ENCODE results near the gene GRID2.
"Not testable (repeated sequence)": the region's sequence is repeated elsewhere in the genome, so short reads cannot be mapped to it uniquely, and the experiment has no call there.

Gene GRID2

GRCh38 chr4:93658443-93658842 is 1354.7 kb downstream of the GRID2 start:
- Histone ChIP-seq H3K27ac (ENCODE audit: low read length) (no peak overlapping the region), H3K9ac (ENCODE audit: low read depth, low read length) (no peak overlapping the region), H3K4me3 (ENCODE audit: low read length) (no peak overlapping the region), H3K9me3 (ENCODE audit: insufficient read depth, low read depth, low read length) (no peaks in the 10 kb centered on the region), H3K36me3 (ENCODE audit: insufficient read depth, low read depth, low read length) (no peaks in the 10 kb centered on the region), H3K4me1 (ENCODE audit: insufficient read depth, low read length) (peaks cover 11% of the 10 kb centered on the region), H3K27me3 (ENCODE audit: insufficient read depth, low read length) (no peaks in the 10 kb centered on the region)

- Histone ChIP-seq H3K36me3 (ENCODE audit: insufficient read depth, low read depth, low read length) (no peaks in the 10 kb centered on the region), H3K4me1 (ENCODE audit: insufficient read depth, low read length) (peaks cover 11% of the 10 kb centered on the region), H3K4me3 (ENCODE audit: low read length) (no peak overlapping the region), H3K27ac (ENCODE audit: low read length) (no peak overlapping the region), H3K27me3 (ENCODE audit: insufficient read depth, low read length) (no peaks in the 10 kb centered on the region), H3K9ac (ENCODE audit: low read depth, low read length) (no peak overlapping the region), H3K9me3 (ENCODE audit: insufficient read depth, low read depth, low read length) (no peaks in the 10 kb centered on the region)
These were observed 1355.9 kb downstream of the GRID2 start for GRCh38 chr4:93659629-93660028.

GRCh38 chr4:93660036-93660435 is 1356.3 kb downstream of the GRID2 start:
- no peaks in the 10 kb centered on the region for H3K27me3 ChIP-seq (ENCODE audit: insufficient read depth, low read length)
- H3K4me1 ChIP-seq (ENCODE audit: insufficient read depth, low read length) = peaks cover 11% of the 10 kb centered on the region
- H3K27ac ChIP-seq (ENCODE audit: low read length) = no peak overlapping the region
- H3K9ac ChIP-seq (ENCODE audit: low read depth, low read length) = no peak overlapping the region
- no peaks in the 10 kb centered on the region for H3K36me3 ChIP-seq (ENCODE audit: insufficient read depth, low read depth, low read length)
- H3K9me3 ChIP-seq (ENCODE audit: insufficient read depth, low read depth, low read length) = no peaks in the 10 kb centered on the region
- no peak overlapping the region for H3K4me3 ChIP-seq (ENCODE audit: low read length)

GRCh38 chr4:93670434-93670833 is 1366.7 kb downstream of the GRID2 start:
- no peak overlapping the region for H3K27ac ChIP-seq (ENCODE audit: low read length)

GRCh38 chr4:93671093-93671492 is 1367.3 kb downstream of the GRID2 start:
- no peaks in the 10 kb centered on the region for H3K36me3 ChIP-seq (ENCODE audit: insufficient read depth, low read depth, low read length)
- H3K4me1 ChIP-seq (ENCODE audit: insufficient read depth, low read length) = no peaks in the 10 kb centered on the region
- H3K9me3 ChIP-seq (ENCODE audit: insufficient read depth, low read depth, low read length) = peaks cover 5% of the 10 kb centered on the region
- no peak overlapping the region for H3K9ac ChIP-seq (ENCODE audit: low read depth, low read length)
- H3K27me3 ChIP-seq (ENCODE audit: insufficient read depth, low read length) = no peaks in the 10 kb centered on the region
- no peak overlapping the region for H3K4me3 ChIP-seq (ENCODE audit: low read length)
- H3K27ac ChIP-seq (ENCODE audit: low read length) = no peak overlapping the region

More at GRCh38 chr4:93670434-93670833, 1366.7 kb downstream of the GRID2 start:
- Histone ChIP-seq H3K9ac (ENCODE audit: low read depth, low read length) (no peak overlapping the region), H3K27me3 (ENCODE audit: insufficient read depth, low read length) (no peaks in the 10 kb centered on the region), H3K9me3 (ENCODE audit: insufficient read depth, low read depth, low read length) (no peaks in the 10 kb centered on the region), H3K4me1 (ENCODE audit: insufficient read depth, low read length) (no peaks in the 10 kb centered on the region), H3K4me3 (ENCODE audit: low read length) (no peak overlapping the region), H3K36me3 (ENCODE audit: insufficient read depth, low read depth, low read length) (no peaks in the 10 kb centered on the region)

- H3K36me3 ChIP-seq (ENCODE audit: insufficient read depth, low read depth, low read length); H3K27ac ChIP-seq (ENCODE audit: low read length); H3K27me3 ChIP-seq (ENCODE audit: insufficient read depth, low read length); H3K9ac ChIP-seq (ENCODE audit: low read depth, low read length); H3K4me3 ChIP-seq (ENCODE audit: low read length); H3K9me3 ChIP-seq (ENCODE audit: insufficient read depth, low read depth, low read length); H3K4me1 ChIP-seq (ENCODE audit: insufficient read depth, low read length): not testable (repeated sequence)
These were observed 1373.2 kb downstream of the GRID2 start for GRCh38 chr4:93676937-93677336.

- no peaks in the 10 kb centered on the region for H3K36me3 ChIP-seq (ENCODE audit: insufficient read depth, low read depth, low read length)
- H3K27ac ChIP-seq (ENCODE audit: low read length) = no peak overlapping the region
- no peak overlapping the region for H3K4me3 ChIP-seq (ENCODE audit: low read length)
- no peaks in the 10 kb centered on the region for H3K9me3 ChIP-seq (ENCODE audit: insufficient read depth, low read depth, low read length)
- peaks cover 6% of the 10 kb centered on the region; the same call in 1 of the 2 replicates for H3K4me1 ChIP-seq (ENCODE audit: insufficient read depth, low read length)
- H3K27me3 ChIP-seq (ENCODE audit: insufficient read depth, low read length) = no peaks in the 10 kb centered on the region
- no peak overlapping the region for H3K9ac ChIP-seq (ENCODE audit: low read depth, low read length)
These were observed 1380.8 kb downstream of the GRID2 start for GRCh38 chr4:93684571-93684970.

- no peak overlapping the region for H3K27ac ChIP-seq (ENCODE audit: low read length)
- no peak overlapping the region for H3K4me3 ChIP-seq (ENCODE audit: low read length)
- no peaks in the 10 kb centered on the region for H3K36me3 ChIP-seq (ENCODE audit: insufficient read depth, low read depth, low read length)
- no peak overlapping the region for H3K9ac ChIP-seq (ENCODE audit: low read depth, low read length)
- H3K4me1 ChIP-seq (ENCODE audit: insufficient read depth, low read length) = peaks cover 6% of the 10 kb centered on the region; the same call in 1 of the 2 replicates
- no peaks in the 10 kb centered on the region for H3K27me3 ChIP-seq (ENCODE audit: insufficient read depth, low read length)
- H3K9me3 ChIP-seq (ENCODE audit: insufficient read depth, low read depth, low read length) = no peaks in the 10 kb centered on the region
These were observed 1383.5 kb downstream of the GRID2 start for GRCh38 chr4:93687304-93687703.

GRCh38 chr4:93688978-93689377 is 1385.2 kb downstream of the GRID2 start:
- H3K4me1 ChIP-seq (ENCODE audit: insufficient read depth, low read length) = peaks cover 2% of the 10 kb centered on the region; the same call in 1 of the 2 replicates

GRCh38 chr4:93693141-93693540 is 1389.4 kb downstream of the GRID2 start:
- H3K27me3 ChIP-seq (ENCODE audit: insufficient read depth, low read length) = no peaks in the 10 kb centered on the region
- no peaks in the 10 kb centered on the region for H3K4me1 ChIP-seq (ENCODE audit: insufficient read depth, low read length)
- H3K4me3 ChIP-seq (ENCODE audit: low read length) = no peak overlapping the region
- H3K27ac ChIP-seq (ENCODE audit: low read length) = no peak overlapping the region
- H3K9ac ChIP-seq (ENCODE audit: low read depth, low read length) = no peak overlapping the region
- no peaks in the 10 kb centered on the region for H3K36me3 ChIP-seq (ENCODE audit: insufficient read depth, low read depth, low read length)
- H3K9me3 ChIP-seq (ENCODE audit: insufficient read depth, low read depth, low read length) = no peaks in the 10 kb centered on the region

More at GRCh38 chr4:93688978-93689377, 1385.2 kb downstream of the GRID2 start:
- no peak overlapping the region for H3K9ac ChIP-seq (ENCODE audit: low read depth, low read length)
- H3K27ac ChIP-seq (ENCODE audit: low read length) = no peak overlapping the region
- H3K4me3 ChIP-seq (ENCODE audit: low read length) = no peak overlapping the region
- no peaks in the 10 kb centered on the region for H3K27me3 ChIP-seq (ENCODE audit: insufficient read depth, low read length)
- no peaks in the 10 kb centered on the region for H3K9me3 ChIP-seq (ENCODE audit: insufficient read depth, low read depth, low read length)
- H3K36me3 ChIP-seq (ENCODE audit: insufficient read depth, low read depth, low read length) = no peaks in the 10 kb centered on the region

GRCh38 chr4:93698686-93699085 is 1394.9 kb downstream of the GRID2 start:
- no peaks in the 10 kb centered on the region for H3K27me3 ChIP-seq (ENCODE audit: insufficient read depth, low read length)
- no peak overlapping the region for H3K27ac ChIP-seq (ENCODE audit: low read length)
- no peaks in the 10 kb centered on the region for H3K4me1 ChIP-seq (ENCODE audit: insufficient read depth, low read length)
- H3K9me3 ChIP-seq (ENCODE audit: insufficient read depth, low read depth, low read length) = no peaks in the 10 kb centered on the region
- no peak overlapping the region for H3K9ac ChIP-seq (ENCODE audit: low read depth, low read length)
- H3K4me3 ChIP-seq (ENCODE audit: low read length) = no peak overlapping the region
- H3K36me3 ChIP-seq (ENCODE audit: insufficient read depth, low read depth, low read length) = no peaks in the 10 kb centered on the region

GRCh38 chr4:93700571-93700970 is 1396.8 kb downstream of the GRID2 start:
- H3K9ac ChIP-seq (ENCODE audit: low read depth, low read length) = no peak overlapping the region
- no peaks in the 10 kb centered on the region for H3K36me3 ChIP-seq (ENCODE audit: insufficient read depth, low read depth, low read length)
- H3K9me3 ChIP-seq (ENCODE audit: insufficient read depth, low read depth, low read length) = no peaks in the 10 kb centered on the region
- H3K4me1 ChIP-seq (ENCODE audit: insufficient read depth, low read length) = no peaks in the 10 kb centered on the region
- H3K27ac ChIP-seq (ENCODE audit: low read length) = no peak overlapping the region
- no peak overlapping the region for H3K4me3 ChIP-seq (ENCODE audit: low read length)
- H3K27me3 ChIP-seq (ENCODE audit: insufficient read depth, low read length) = no peaks in the 10 kb centered on the region
